Spleen (tissue), 7 donors: Measurements from ENCODE around the gene MMEL1.

Experiments used
- CTCF ChIP-seq, 11 experiments: fragments of 200-600 bp in 7 of 11; fragments of 450-650 bp in 4 of 11; sonication (generic) in 4 of 11; IDR thresholded peaks in 8 of 11; conservative IDR thresholded peaks in 3 of 11; 1 replicate in 7 of 11; 2 replicates in 4 of 11; pipeline versions ENCODE4 v1.4.0 to v1.8.0; 2016 to 2021; ENCODE audit warnings: antibody characterized with exemption in 11 of 11, inconsistent platforms in 4 of 11, mild to moderate bottlenecking in 1 of 11
- POLR2A ChIP-seq, 3 donors: fragments of 450-650 bp; IDR thresholded peaks; one replicate each; pipeline ENCODE4 v1.5.1; 2017; ENCODE audit warnings: antibody characterized with exemption in 3 of 3, mild to moderate bottlenecking in 1 of 3
- POLR2AphosphoS5 ChIP-seq, 3 donors: sonication (generic); formaldehyde crosslinking; IDR thresholded peaks; one replicate each; pipeline ENCODE4 v1.5.1; 2017; ENCODE audit warnings: antibody characterized with exemption in 3 of 3
- donor health status: DM: no; HTN: no; CAD: no; lungs with moderate emphysema.
- donor health status: DM: no; HTN: no; CAD: no.
- donor health status: DM: no; HTN: no; CAD: no.

GRCh38 chr1:2542246-2542915 lies 90.4 kb downstream of the MMEL1 start:
- TF ChIP-seq POLR2A (IDR thresholded peaks at IDR 0.05) (no peak), POLR2AphosphoS5 (IDR thresholded peaks at IDR 0.05) (no peak), CTCF (IDR thresholded peaks at IDR 0.05 in 8 of 11, conservative IDR thresholded peaks at IDR 0.05 in 3 of 11) (no peak)
